C4-2B (cell line): ENCODE data around the gene DISP3.

Experiments used
- ZFX ChIP-seq: fragments of 450-650 bp; IDR thresholded peaks from 2 replicates; pipeline ENCODE4 v1.6.1; 2017
- TF ChIP-seq, protein P1 (sequence below): fragments of 450-650 bp; conservative IDR thresholded peaks from 2 replicates; pipeline ENCODE4 v1.5.1; 2017; ENCODE audit warnings: mild to moderate bottlenecking

DNA sequence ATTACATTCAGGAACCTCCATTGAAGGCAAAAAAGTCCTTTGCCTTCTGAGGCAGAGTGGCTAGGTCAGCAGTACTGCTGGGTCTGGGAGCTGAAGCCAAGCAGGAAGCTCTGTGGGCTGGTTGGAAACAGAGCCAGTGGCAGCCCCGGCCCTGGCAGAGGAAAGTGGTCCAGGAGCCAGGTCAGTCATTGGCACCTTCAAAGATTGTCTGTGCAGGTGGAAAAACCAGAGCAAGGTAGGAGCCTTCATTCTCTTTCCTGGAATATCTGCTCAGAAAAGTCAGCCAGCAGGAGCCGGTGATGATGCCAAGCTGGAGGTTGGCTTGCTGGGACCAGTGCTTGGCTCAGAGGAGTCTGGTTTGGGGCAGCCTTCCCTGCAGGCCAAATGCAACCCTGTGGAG is 12.5 kb upstream of the DISP3 start:
- TF ChIP-seq, protein P1, sequence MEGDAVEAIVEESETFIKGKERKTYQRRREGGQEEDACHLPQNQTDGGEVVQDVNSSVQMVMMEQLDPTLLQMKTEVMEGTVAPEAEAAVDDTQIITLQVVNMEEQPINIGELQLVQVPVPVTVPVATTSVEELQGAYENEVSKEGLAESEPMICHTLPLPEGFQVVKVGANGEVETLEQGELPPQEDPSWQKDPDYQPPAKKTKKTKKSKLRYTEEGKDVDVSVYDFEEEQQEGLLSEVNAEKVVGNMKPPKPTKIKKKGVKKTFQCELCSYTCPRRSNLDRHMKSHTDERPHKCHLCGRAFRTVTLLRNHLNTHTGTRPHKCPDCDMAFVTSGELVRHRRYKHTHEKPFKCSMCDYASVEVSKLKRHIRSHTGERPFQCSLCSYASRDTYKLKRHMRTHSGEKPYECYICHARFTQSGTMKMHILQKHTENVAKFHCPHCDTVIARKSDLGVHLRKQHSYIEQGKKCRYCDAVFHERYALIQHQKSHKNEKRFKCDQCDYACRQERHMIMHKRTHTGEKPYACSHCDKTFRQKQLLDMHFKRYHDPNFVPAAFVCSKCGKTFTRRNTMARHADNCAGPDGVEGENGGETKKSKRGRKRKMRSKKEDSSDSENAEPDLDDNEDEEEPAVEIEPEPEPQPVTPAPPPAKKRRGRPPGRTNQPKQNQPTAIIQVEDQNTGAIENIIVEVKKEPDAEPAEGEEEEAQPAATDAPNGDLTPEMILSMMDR: no peak
- TF ChIP-seq ZFX: no peak
